Measurements from ENCODE around the gene ASB6. TPM values are rescaled to one million over a fixed set of nuclear protein-coding genes. Genes with fewer than 3 reads are reported as not detected.

ASB6 gene
- total and polyA plus RNA-seq, 2 of the 13 experiments (the other 11 are each of a cell fraction or from before 2014, with no cell fraction given), result 8.2 to 8.4 TPM

DNA sequence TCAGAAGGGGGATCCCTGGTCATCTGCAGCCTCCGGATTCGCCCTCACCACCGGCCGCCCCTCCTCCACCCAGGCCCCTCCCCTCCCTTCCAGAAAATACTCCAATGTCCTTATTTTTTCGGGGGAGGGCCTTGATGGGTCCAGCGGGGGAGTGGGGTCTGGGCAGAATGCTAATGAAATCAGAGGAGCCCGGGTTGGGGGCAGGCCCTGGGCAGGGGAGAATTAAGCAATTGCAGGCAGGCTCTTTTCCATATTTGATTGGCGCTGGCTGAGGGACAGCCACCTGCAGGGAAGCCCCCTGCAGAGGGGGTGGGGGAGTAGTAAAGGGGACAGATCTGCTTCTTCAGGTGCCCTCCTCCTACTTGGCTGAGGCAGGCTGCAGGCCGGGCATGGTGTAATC, 44.8 kb upstream of the ASB6 start (continued):
- TF ChIP-seq, protein P1, sequence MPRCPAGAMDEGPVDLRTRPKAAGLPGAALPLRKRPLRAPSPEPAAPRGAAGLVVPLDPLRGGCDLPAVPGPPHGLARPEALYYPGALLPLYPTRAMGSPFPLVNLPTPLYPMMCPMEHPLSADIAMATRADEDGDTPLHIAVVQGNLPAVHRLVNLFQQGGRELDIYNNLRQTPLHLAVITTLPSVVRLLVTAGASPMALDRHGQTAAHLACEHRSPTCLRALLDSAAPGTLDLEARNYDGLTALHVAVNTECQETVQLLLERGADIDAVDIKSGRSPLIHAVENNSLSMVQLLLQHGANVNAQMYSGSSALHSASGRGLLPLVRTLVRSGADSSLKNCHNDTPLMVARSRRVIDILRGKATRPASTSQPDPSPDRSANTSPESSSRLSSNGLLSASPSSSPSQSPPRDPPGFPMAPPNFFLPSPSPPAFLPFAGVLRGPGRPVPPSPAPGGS (CRISPR knock-in tag; IDR thresholded peaks at IDR 0.05), result no peak
- no peak for TF ChIP-seq NR2F2 (IDR thresholded peaks at IDR 0.05; ENCODE audit: borderline replicate concordance, low read depth)

DNA sequence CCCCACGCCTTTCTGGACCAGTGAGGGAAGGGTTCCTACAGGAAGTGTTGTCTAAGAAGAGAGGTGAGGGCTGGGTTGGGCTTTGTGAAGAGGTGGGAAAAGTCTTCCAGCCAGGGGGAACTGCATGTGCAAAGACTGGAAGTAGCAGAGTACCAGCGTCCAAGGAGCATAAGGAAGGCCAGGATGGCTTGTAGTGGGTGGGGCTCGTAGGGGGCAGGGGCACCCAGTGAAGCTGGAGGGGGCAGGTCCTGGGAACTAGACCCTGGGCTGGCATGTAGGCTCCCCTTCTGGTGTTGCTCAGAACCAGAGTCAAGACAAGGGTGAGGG, 43.9 kb upstream of the ASB6 start:
- FAIRE-seq, result no peak
- Histone ChIP-seq H3K79me2 (ENCODE audit: insufficient read depth, low read length) (no peaks in the 10 kb centered on the region), H3K36me3 (replicated peaks in 1 of 2; ENCODE audit: control insufficient read depth in 1 of 2, insufficient read depth in 2 of 2, low read length in 2 of 2) (no peaks in the 10 kb centered on the region), H3K27me3 (ENCODE audit: control insufficient read depth in 1 of 2, insufficient read depth in 2 of 2, low read length in 2 of 2) (peaks cover 0 to 28% of the 10 kb centered on the region in 2 experiments; a peak in 4 of 5 replicates), H4K20me1 (ENCODE audit: insufficient read depth, low read length) (no peaks in the 10 kb centered on the region), H3K27ac (ENCODE audit: extremely low read length, insufficient read depth, low read length) (no peak overlapping the region), H3K4me1 (ENCODE audit: insufficient read depth, low read length) (no peaks in the 10 kb centered on the region), H3K4me3 (replicated peaks in 1 of 3; ENCODE audit: insufficient read depth in 1 of 3, low read depth in 2 of 3, low read length in 3 of 3) (no peak overlapping the region), H2AFZ (ENCODE audit: low read length) (no peak overlapping the region), H3K9me3 (ENCODE audit: low read length) (no peaks in the 10 kb centered on the region), H3K4me2 (ENCODE audit: low read depth, low read length) (no peak overlapping the region), H3K9ac (ENCODE audit: insufficient read depth, low read depth, low read length) (no peak overlapping the region)
- CTCF ChIA-PET (ENCODE audit: low intra/inter-chr PET ratio, low total read pairs), result no interaction called here
- WGBS (ENCODE audit: low lambda C conversion rate), result 0% methylated on average over 3 of the region's 3 CpGs
- TF ChIP-seq CHD2 (IDR thresholded peaks at IDR 0.05; ENCODE audit: low read depth, low read length) (no peak), HNRNPLL (IDR thresholded peaks at IDR 0.05; ENCODE audit: low read depth, low read length, poor library complexity, severe bottlenecking) (no peak), ZNF138 (CRISPR knock-in tag; IDR thresholded peaks at IDR 0.05; ENCODE audit: low read depth) (no peak), HOXD1 (CRISPR knock-in tag; IDR thresholded peaks at IDR 0.05) (no peak), SPEN (CRISPR knock-in tag; IDR thresholded peaks at IDR 0.05; ENCODE audit: low read depth) (no peak), ZNF547 (CRISPR knock-in tag; IDR thresholded peaks at IDR 0.05) (no peak), ZNF607 (CRISPR knock-in tag; IDR thresholded peaks at IDR 0.05; ENCODE audit: borderline replicate concordance) (no peak)
- TF ChIP-seq, protein P2, sequence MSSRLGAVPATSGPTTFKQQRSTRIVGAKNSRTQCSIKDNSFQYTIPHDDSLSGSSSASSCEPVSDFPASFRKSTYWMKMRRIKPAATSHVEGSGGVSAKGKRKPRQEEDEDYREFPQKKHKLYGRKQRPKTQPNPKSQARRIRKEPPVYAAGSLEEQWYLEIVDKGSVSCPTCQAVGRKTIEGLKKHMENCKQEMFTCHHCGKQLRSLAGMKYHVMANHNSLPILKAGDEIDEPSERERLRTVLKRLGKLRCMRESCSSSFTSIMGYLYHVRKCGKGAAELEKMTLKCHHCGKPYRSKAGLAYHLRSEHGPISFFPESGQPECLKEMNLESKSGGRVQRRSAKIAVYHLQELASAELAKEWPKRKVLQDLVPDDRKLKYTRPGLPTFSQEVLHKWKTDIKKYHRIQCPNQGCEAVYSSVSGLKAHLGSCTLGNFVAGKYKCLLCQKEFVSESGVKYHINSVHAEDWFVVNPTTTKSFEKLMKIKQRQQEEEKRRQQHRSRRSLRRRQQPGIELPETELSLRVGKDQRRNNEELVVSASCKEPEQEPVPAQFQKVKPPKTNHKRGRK (CRISPR knock-in tag; IDR thresholded peaks at IDR 0.05), result no peak
- POLR2A ChIA-PET, result no interaction called here
- BruUV-seq (replicated peaks), result no TSS peak
- DNase-seq (ENCODE audit: low spot score), result no peak
- in situ Hi-C loops (cut with HindIII; ENCODE audit: extremely low pct_ligation_motif_present, low pct_unique_long_range_greater_than_20kb), result no loop called here
- intact Hi-C loops (cut with micrococcal nuclease; ENCODE audit: unreplicated experiment), result no loop called here
- no peak for ATAC-seq
